SK-N-SH treated with all-trans-retinoic acid at 6 μM for 48 hours (cell line): ENCODE data around the gene PRB2.
"Not testable (repeated sequence)": the region's sequence is repeated elsewhere in the genome, so short reads cannot be mapped to it uniquely, and the experiment has no call there.

Experiments
- ATAC-seq: fragments of 200-7000 bp; cut with Tn5 transposase; 3 replicates; pipeline ENCODE4 v1.9.1; 2020; ENCODE audit warnings: mild to moderate bottlenecking, moderate library complexity
- ARNTL ChIP-seq: fragments of 450-650 bp; formaldehyde crosslinking; IDR thresholded peaks from 2 replicates; pipeline ENCODE4 v1.5.0; 2020; ENCODE audit warnings: low read depth, mild to moderate bottlenecking, moderate library complexity, borderline replicate concordance
- BACH2 ChIP-seq: fragments of 250-450 bp; sonication (Bioruptor Pico); IDR thresholded peaks from 2 replicates; pipeline ENCODE4 v1.9.0; 2021; ENCODE audit warnings: mild to moderate bottlenecking, borderline replicate concordance
- CREB5 ChIP-seq: fragments of 250-450 bp; sonication (Bioruptor Pico); IDR thresholded peaks from 2 replicates; pipeline ENCODE4 v1.5.1; 2020; ENCODE audit warnings: low read depth, mild to moderate bottlenecking, moderate library complexity
- CSDC2 ChIP-seq: fragments of 250-450 bp; sonication (Bioruptor Pico); IDR thresholded peaks from 2 replicates; pipeline ENCODE4 v1.5.0; 2020; ENCODE audit warnings: mild to moderate bottlenecking, moderate library complexity
- CSRNP3 ChIP-seq: fragments of 250-450 bp; sonication (Bioruptor Pico); IDR thresholded peaks from 2 replicates; pipeline ENCODE4 v1.5.1; 2021; ENCODE audit warnings: mild to moderate bottlenecking, moderate library complexity
- ESRRG ChIP-seq: fragments of 250-450 bp; sonication (Bioruptor Pico); IDR thresholded peaks from 2 replicates; pipeline ENCODE4 v1.6.1; 2021; ENCODE audit warnings: mild to moderate bottlenecking
- ISL1 ChIP-seq: fragments of 250-450 bp; sonication (Bioruptor Pico); IDR thresholded peaks from 2 replicates; pipeline ENCODE4 v2.1.2; 2022; ENCODE audit warnings: mild to moderate bottlenecking, moderate library complexity
- PATZ1 ChIP-seq: fragments of 250-450 bp; sonication (Bioruptor Pico); IDR thresholded peaks from 2 replicates; pipeline ENCODE4 v1.8.0; 2020; ENCODE audit warnings: mild to moderate bottlenecking, moderate library complexity, borderline replicate concordance
- POU6F1 ChIP-seq: fragments of 250-450 bp; sonication (Bioruptor Pico); IDR thresholded peaks from 2 replicates; pipeline ENCODE4 v1.8.0; 2021; ENCODE audit warnings: low read depth, mild to moderate bottlenecking, moderate library complexity, borderline replicate concordance
- PPARA ChIP-seq: fragments of 250-450 bp; sonication (Bioruptor Pico); IDR thresholded peaks from 2 replicates; pipeline ENCODE4 v1.5.0; 2020; ENCODE audit warnings: mild to moderate bottlenecking, borderline replicate concordance
- RARB ChIP-seq: fragments of 250-450 bp; sonication (Bioruptor Pico); IDR thresholded peaks from 2 replicates; pipeline ENCODE4 v1.8.0; 2021; ENCODE audit warnings: mild to moderate bottlenecking, moderate library complexity
- SNAI2 ChIP-seq: fragments of 250-450 bp; sonication (Bioruptor Pico); IDR thresholded peaks from 2 replicates; pipeline ENCODE4 v1.5.0; 2020; ENCODE audit warnings: mild to moderate bottlenecking, moderate library complexity
- TCF4 ChIP-seq: fragments of 250-450 bp; sonication (Bioruptor Pico); IDR thresholded peaks from 2 replicates; pipeline ENCODE4 v1.8.0; 2021; ENCODE audit warnings: mild to moderate bottlenecking, moderate library complexity, borderline replicate concordance
- TOX ChIP-seq: fragments of 250-450 bp; sonication (Bioruptor Pico); IDR thresholded peaks from 2 replicates; pipeline ENCODE4 v1.8.0; 2021; ENCODE audit warnings: mild to moderate bottlenecking, moderate library complexity, borderline replicate concordance
- ZC3H10 ChIP-seq: fragments of 250-450 bp; sonication (Bioruptor Pico); IDR thresholded peaks from 2 replicates; pipeline ENCODE4 v1.5.1; 2021; ENCODE audit warnings: mild to moderate bottlenecking, moderate library complexity
- ZFP3 ChIP-seq: fragments of 250-450 bp; sonication (Bioruptor Pico); IDR thresholded peaks from 2 replicates; pipeline ENCODE4 v1.5.0; 2020; ENCODE audit warnings: mild to moderate bottlenecking, moderate library complexity
- ZNF565 ChIP-seq: fragments of 450-650 bp; formaldehyde crosslinking; conservative IDR thresholded peaks from 2 replicates; pipeline ENCODE4 v1.5.0; 2020; ENCODE audit warnings: low read depth, mild to moderate bottlenecking, moderate library complexity
- ZNF70 ChIP-seq: fragments of 450-650 bp; formaldehyde crosslinking; IDR thresholded peaks from 2 replicates; pipeline ENCODE4 v1.5.0; 2020; ENCODE audit warnings: mild to moderate bottlenecking, moderate library complexity
- ZNF8 ChIP-seq: fragments of 450-650 bp; formaldehyde crosslinking; IDR thresholded peaks from 2 replicates; pipeline ENCODE4 v1.5.0; 2020; ENCODE audit warnings: mild to moderate bottlenecking, moderate library complexity

PRB2 gene

GRCh38 chr12:11395467-11395866, at the start of gene PRB2:
Gene PRB2 (minus strand): TSS chr12:11395567. CDS start chr12:11395529, 38 bp downstream.
- ATAC-seq = not testable (repeated sequence)

- ATAC-seq = no peak
- no peak for TF ChIP-seq SNAI2
- TF ChIP-seq RARB (CRISPR knock-in tag) = no peak
- no peak for TF ChIP-seq BACH2
- TF ChIP-seq POU6F1 (CRISPR knock-in tag) = no peak
- TF ChIP-seq ARNTL (CRISPR knock-in tag) = no peak
- TF ChIP-seq ESRRG (CRISPR knock-in tag) = no peak
- no peak for TF ChIP-seq TCF4
- no peak for TF ChIP-seq CREB5 (CRISPR knock-in tag)
- no peak for TF ChIP-seq PPARA
These were observed 42.6 kb upstream of the PRB2 start for GRCh38 chr12:11437966-11438365.

GRCh38 chr12:11433664-11434063, 38.3 kb upstream of the PRB2 start:
- TF ChIP-seq CSDC2 = no peak
- no peak for TF ChIP-seq PATZ1 (CRISPR knock-in tag)
- TF ChIP-seq CREB5 (CRISPR knock-in tag) = no peak
- no peak for TF ChIP-seq CSRNP3 (CRISPR knock-in tag)
- TF ChIP-seq ZNF70 = no peak
- TF ChIP-seq SNAI2 = no peak
- no peak for ATAC-seq

- no peak for TF ChIP-seq ZNF8 (CRISPR knock-in tag)
- no peak for TF ChIP-seq PATZ1 (CRISPR knock-in tag)
- TF ChIP-seq ESRRG (CRISPR knock-in tag) = no peak
- no peak for TF ChIP-seq TCF4
- TF ChIP-seq POU6F1 (CRISPR knock-in tag) = no peak
- TF ChIP-seq TOX (CRISPR knock-in tag) = no peak
- no peak for TF ChIP-seq CSDC2
- no peak for TF ChIP-seq BACH2
- TF ChIP-seq ZC3H10 (CRISPR knock-in tag) = no peak
- no peak for TF ChIP-seq ZNF565 (CRISPR knock-in tag)
- no peak for TF ChIP-seq PPARA
- no peak for TF ChIP-seq ZFP3 (CRISPR knock-in tag)
- TF ChIP-seq ISL1 (CRISPR knock-in tag) = no peak
- TF ChIP-seq RARB (CRISPR knock-in tag) = no peak
- ATAC-seq = no peak
These were observed 36.1 kb upstream of the PRB2 start for GRCh38 chr12:11431486-11431885.
